Esophagus (tissue), 2 donors: ENCODE measurements around the gene ACTL10. TPM values are rescaled to one million over a fixed set of nuclear protein-coding genes. Genes with fewer than 3 reads are reported as not detected.

Experiments used
- H3K27ac ChIP-seq, 2 donors: one replicate each; pipeline ENCODE4 v1.5.1; 2013; ENCODE audit warnings: low read depth in 2 of 2, mild to moderate bottlenecking in 2 of 2, inconsistent platforms in 1 of 2, low read length in 1 of 2, moderate library complexity in 1 of 2
- H3K27me3 ChIP-seq, 2 donors: one replicate each; pipeline ENCODE4 v1.6.1; 2013; ENCODE audit warnings: low read length in 2 of 2, control low read depth in 1 of 2, mild to moderate bottlenecking in 1 of 2; ENCODE audit not compliant: insufficient read depth in 2 of 2, control insufficient read depth in 1 of 2
- H3K36me3 ChIP-seq, 2 donors: one replicate each; pipeline ENCODE4 v1.6.1; 2013; ENCODE audit warnings: low read length in 1 of 2; ENCODE audit not compliant: control insufficient read depth in 2 of 2, insufficient read depth in 2 of 2
- H3K4me1 ChIP-seq, 2 donors: one replicate each; pipeline ENCODE4 v1.6.1; 2013; ENCODE audit warnings: low read length in 1 of 2; ENCODE audit not compliant: control insufficient read depth in 2 of 2, insufficient read depth in 2 of 2
- H3K4me3 ChIP-seq, 2 donors: one replicate each; pipeline ENCODE4 v1.5.1; 2013; ENCODE audit warnings: low read length in 2 of 2, mild to moderate bottlenecking in 2 of 2, low read depth in 1 of 2, moderate library complexity in 1 of 2
- H3K9me3 ChIP-seq, 2 donors: one replicate each; pipeline ENCODE4 v1.6.1; 2013; ENCODE audit warnings: mild to moderate bottlenecking in 2 of 2, low read depth in 1 of 2, low read length in 1 of 2, moderate library complexity in 1 of 2; ENCODE audit not compliant: control insufficient read depth in 2 of 2, insufficient read depth in 1 of 2
- WGBS, 2 donors: extraction: QIAGEN DNeasy Blood & Tissue Kit; methylation state at CpG; one replicate each; pipeline ENCODE4 v1.1.7; 2013; 5-methylcytosine and 5-hydroxymethylcytosine counted together
- polyA plus RNA-seq, 2 donors: library from polyadenylated mRNA; stranded (reverse); fragments of 200-250 nt; gene quantifications; one replicate each; pipeline ENCODE4 v1.2.3, GENCODE V29; 2013
- donor health status: healthy with polysubstance abuse.
- donor health status: Bipolar disorder and iron deficiency.

The ACTL10 gene
- polyA plus RNA-seq, 2 donors = 1.4 to 2.8 TPM

DNA sequence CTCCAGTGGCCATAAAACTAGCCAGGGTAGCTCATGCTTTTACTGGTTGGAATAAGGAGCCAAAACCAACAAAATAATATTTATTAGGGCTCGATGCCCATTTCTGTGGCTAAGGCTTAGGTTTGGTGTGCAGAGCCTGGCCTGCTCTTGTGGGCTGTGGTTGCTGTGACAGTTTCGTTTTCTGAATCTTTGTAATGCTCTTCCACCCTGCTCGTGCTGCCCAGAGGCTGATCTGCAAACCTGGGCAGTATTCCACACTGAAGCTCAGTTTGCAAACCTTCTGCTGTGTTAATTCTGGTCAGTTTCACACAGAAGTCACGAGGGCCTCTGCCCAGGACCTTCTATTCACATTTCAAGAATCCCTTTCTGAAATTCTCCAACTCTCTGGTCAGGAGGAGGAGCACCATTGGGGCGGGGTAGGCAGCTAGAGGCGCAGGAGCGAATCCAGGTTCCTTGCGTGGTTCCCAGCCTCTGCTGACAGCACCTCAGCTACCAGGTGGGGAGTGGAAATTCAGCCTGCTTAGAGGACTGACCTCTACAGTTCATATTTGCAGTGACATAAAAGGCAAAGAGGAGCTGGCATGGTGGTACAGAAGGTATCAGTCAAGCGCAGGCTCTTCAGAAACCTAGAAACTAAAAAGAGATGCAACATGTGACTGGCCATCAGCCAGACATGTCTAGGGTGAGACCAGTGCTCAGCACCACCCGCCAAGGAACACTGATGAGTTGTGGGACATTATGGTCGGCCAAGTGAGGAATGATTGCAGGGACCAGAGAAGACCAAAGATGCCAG, 18.9 kb upstream of the ACTL10 start:
- 48 to 52% methylated on average over 11 of the region's 11 CpGs for WGBS, 2 donors
- H3K27me3 ChIP-seq = no peaks in the 10 kb centered on the region
- peak overlapping the region; percentile 87 to 90 for H3K27ac ChIP-seq
- no peaks in the 10 kb centered on the region for H3K9me3 ChIP-seq
- H3K4me1 ChIP-seq = peaks cover 17 to 29% of the 10 kb centered on the region in 2 donors
- H3K36me3 ChIP-seq = peaks cover 0 to 10% of the 10 kb centered on the region in 2 donors
- H3K4me3 ChIP-seq = no peak overlapping the region

DNA sequence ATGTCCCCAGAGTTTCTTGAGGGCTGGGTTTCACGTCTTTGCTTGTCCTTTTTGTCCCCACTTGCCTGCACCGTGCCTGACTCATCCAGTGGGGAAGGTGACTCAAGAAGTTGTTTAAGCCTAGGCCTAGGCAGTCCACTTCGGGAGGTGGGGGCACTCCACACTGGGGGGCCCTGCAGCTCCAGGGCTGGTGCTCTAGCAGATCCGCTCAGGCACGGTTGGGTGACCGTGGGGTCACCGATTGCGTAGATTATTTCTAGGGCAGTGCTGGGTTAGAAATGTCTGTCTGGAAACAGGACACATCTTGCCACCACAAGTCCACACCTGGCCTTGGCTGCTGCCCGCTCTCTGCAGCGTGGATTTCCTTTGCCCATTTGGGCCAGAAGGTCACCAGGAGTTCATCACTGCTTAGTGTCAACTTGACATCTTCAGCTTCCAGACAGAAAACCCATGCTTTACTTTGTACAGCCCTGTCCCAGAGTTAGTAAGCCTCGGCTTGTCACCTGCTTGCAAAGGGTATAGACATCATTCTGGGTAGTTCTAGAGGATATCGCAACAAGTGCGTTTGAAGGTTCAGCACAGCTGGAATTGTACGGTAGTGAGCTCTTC, 18.2 kb upstream of the ACTL10 start:
- H3K9me3 ChIP-seq = no peaks in the 10 kb centered on the region
- H3K4me1 ChIP-seq = peaks cover 21 to 31% of the 10 kb centered on the region in 2 donors
- H3K36me3 ChIP-seq = peaks cover 0 to 10% of the 10 kb centered on the region in 2 donors
- no peak overlapping the region for H3K4me3 ChIP-seq
- H3K27ac ChIP-seq = peak overlapping the region; percentile 87 to 90
- WGBS, 2 donors = 55 to 72% methylated on average over 14 of the region's 14 CpGs
- no peaks in the 10 kb centered on the region for H3K27me3 ChIP-seq

DNA sequence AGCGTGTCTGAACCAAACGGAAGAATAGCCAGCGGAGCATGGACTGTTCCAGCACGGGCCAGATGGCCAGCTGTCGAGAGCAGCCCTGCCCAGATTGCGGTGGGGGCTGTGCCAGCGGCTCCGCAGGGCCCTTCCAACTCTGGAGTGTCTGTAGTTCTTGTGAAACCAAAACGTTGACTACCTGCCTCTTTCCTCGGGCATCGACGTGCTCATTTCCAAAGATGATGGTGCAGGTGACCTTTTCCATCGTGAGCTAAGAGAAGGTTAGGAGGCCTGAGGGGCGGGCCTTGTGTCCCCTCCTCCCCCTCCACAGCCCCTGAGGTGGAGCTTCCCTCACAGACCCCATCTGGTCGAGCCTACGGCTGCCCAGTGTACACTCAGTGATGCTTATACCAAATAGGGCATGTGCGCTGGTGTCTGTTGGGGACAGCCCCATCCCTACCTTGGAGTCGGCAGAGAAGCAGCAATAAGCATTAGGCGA, 17.5 kb upstream of the ACTL10 start:
- H3K4me3 ChIP-seq = no peak overlapping the region
- H3K27ac ChIP-seq = peak overlapping the region; percentile 62 to 90
- H3K9me3 ChIP-seq = no peaks in the 10 kb centered on the region
- H3K4me1 ChIP-seq = peaks cover 22 to 38% of the 10 kb centered on the region in 2 donors
- no peaks in the 10 kb centered on the region for H3K27me3 ChIP-seq
- peaks cover 0 to 8% of the 10 kb centered on the region in 2 donors for H3K36me3 ChIP-seq
- WGBS, 2 donors = 49 to 63% methylated on average over 19 of the region's 19 CpGs

DNA sequence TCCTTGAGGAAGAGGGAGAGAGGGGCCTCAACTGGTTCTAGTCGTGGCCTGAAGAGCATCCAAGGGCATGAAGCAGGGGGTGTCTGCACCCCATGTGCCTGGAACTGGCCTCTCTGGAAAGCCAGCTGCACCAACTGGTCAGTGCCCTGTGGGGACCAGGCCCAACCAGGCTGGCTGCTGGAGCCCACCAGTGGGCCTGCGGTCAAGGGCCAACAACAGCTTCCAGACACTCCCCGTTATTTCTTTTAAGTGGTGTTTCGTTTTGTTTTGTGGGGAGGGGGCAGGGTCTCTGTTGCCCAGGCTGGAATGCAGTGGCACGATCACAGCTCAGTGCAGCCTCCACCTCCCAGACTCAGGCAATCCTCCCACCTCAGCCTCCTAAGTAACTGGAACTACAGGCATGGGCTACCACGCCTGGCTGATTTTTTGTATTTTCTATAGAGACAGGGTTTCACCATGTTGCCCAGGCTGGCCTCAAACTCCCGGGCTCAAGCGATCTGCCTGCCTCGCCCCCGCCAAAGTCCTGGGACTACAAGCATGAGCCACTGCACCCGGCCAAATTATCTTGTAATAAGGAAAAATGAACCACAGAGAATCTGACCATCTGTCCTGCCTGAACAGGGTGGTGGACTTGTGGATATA, 16.5 kb upstream of the ACTL10 start:
- peaks cover 22 to 47% of the 10 kb centered on the region in 2 donors for H3K4me1 ChIP-seq

DNA sequence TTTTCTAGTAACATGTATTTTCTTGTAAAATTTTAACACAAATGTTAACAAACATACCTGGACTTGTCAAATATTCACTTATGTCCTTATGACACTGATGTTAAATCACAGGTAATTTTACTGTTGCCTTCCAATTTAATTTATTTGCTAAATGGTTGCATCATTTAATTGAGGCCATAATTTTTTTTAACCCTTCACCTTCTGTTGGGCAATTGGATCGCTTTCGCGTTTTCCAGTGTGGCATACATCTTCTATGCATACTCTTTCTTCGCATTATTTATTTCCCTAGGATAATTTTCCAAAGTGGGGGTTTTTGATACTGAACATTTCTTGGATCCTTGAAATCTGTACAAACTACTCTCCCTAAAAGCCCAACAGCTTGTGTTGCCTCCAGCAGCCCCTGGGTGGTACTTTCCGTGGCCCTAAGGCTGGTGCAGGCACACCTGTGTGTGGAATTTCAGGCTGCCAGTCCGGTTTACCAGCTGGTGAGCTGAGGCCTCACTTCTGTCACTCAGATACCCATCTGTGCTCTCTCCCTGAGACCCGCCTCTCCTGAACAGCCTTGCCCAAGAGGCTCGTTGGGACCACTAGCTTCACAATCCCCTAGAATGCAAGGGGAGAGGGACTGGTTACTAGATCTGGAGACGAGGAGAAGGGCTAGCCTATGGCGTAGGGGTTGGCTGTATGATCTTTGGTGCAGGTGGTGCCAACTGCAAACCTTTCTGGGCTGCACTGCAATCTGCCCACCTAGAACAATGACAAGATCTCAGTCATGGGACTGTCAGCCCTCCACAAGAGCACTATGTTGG, 15.8 kb upstream of the ACTL10 start:
- Histone ChIP-seq H3K4me1 (peaks cover 22 to 47% of the 10 kb centered on the region in 2 donors), H3K4me3 (no peak overlapping the region)

More for the DNA sequence above, 16.5 kb upstream of the ACTL10 start:
- Histone ChIP-seq H3K36me3 (no peaks in the 10 kb centered on the region), H3K4me3 (no peak overlapping the region), H3K27ac (peak overlapping the region in 1 of 2 donors; percentile 8), H3K27me3 (no peaks in the 10 kb centered on the region), H3K9me3 (no peaks in the 10 kb centered on the region)
- WGBS, 2 donors = 69 to 73% methylated on average over 11 of the region's 11 CpGs

DNA sequence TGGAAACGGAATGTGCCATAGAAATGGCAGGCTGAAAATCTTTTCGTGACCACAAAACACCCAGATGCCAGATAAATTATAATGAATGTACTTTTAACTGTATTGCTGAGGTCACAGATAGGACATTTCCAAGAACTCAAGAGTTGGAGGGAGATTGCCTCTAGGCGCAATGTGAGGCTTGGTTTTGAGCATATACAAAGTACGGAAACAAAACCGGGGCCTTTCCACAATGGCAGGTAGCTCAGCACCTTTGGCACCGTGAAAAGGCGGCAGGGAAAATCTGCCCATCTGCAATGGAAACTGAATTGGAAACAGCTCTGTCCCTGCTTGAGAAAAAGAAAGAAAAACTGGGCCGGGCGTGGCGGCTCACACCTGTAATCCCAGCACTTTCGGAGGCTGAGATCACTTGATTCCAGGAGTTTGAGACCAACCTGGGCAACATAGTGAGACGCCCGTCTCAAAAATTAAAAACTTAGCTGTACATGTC, 15.1 kb upstream of the ACTL10 start:
- H3K4me3 ChIP-seq = no peak overlapping the region
- H3K27ac ChIP-seq = peak overlapping the region; percentile 63 to 89
- no peaks in the 10 kb centered on the region for H3K9me3 ChIP-seq
- H3K4me1 ChIP-seq = peaks cover 20 to 47% of the 10 kb centered on the region in 2 donors
- H3K27me3 ChIP-seq = no peaks in the 10 kb centered on the region
- no peaks in the 10 kb centered on the region for H3K36me3 ChIP-seq
- WGBS, 2 donors = 47 to 49% methylated on average over 13 of the region's 13 CpGs

More for the DNA sequence above, 15.8 kb upstream of the ACTL10 start:
- Histone ChIP-seq H3K27ac (peak overlapping the region; percentile 63 to 89), H3K36me3 (no peaks in the 10 kb centered on the region), H3K9me3 (no peaks in the 10 kb centered on the region), H3K27me3 (no peaks in the 10 kb centered on the region)
- WGBS, 2 donors = 59 to 60% methylated on average over 10 of the region's 10 CpGs

DNA sequence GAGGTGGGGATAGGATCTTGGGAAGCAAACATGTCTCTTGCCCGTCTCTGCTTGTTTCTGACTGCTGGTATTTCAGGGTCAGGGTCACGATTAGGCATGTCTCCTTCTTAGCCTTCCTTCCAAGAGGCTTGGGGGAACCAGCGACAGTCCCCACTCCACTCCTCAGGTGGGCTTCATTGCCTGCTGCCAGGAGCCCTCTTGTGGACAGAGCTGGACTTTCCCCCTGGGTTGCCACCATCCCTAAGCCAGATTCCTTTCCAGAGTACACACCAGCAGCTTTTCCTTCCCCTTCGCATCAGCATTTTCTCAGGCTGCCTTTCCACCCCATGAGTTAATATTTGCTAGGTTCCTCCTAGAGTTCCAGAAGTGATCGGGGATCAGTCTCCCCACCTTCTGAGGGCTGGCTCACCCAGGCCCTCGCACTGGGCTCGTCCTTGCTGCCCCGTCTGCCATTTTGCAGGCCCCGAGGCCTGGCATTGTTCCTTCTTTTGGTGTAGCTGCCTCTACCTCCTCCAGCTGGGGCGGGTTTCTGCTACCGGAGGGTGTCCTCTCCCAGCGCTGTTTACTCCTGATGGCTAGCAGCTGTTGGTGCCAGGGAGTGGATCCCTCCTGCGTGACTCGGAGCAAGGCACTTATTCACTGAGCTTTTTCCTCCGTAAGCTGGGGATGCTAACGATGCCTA, 13.4 kb upstream of the ACTL10 start:
- Histone ChIP-seq H3K27ac (peak overlapping the region; percentile 50 to 68), H3K9me3 (no peaks in the 10 kb centered on the region), H3K27me3 (no peaks in the 10 kb centered on the region), H3K36me3 (peaks cover 0 to 4% of the 10 kb centered on the region in 2 donors), H3K4me3 (no peak overlapping the region), H3K4me1 (peaks cover 18 to 37% of the 10 kb centered on the region in 2 donors)
- 31 to 38% methylated on average over 16 of the region's 16 CpGs for WGBS, 2 donors

DNA sequence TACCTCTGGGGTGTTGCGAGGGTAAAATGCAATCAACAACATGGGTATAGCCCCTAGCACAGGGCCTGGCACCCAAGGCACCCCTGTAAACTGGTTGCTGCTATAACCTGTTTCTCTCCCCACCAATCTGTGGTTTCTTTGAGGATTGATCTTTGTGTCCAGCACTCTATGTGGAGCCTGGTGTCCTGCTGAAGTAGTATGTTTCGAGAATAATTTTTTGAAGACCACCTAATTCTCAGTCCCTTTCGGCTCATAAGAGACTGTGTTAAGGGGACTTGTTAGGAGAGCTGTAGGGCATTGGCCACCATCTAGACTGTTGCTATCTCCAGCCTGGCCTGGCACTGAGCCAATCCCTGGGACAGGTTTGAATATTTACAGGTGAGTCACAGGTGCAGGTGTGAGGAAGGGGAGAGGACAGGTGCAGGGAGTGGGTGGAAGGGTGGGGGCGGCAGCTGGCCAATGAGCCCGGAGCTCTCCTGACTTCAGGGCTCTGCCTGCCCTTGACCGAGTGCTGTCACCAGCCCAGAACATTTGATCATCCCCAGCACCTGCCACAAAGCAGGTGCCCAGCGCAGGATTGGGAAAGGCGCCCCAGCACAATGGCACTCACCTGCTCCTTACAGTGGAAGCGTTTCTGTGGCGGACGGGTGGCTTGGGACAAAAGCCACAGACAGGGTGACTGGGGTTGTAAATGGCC, 12.7 kb upstream of the ACTL10 start:
- no peaks in the 10 kb centered on the region for H3K27me3 ChIP-seq
- no peak overlapping the region for H3K4me3 ChIP-seq
- peaks cover 15 to 32% of the 10 kb centered on the region in 2 donors for H3K4me1 ChIP-seq
- 60 to 61% methylated on average over 11 of the region's 11 CpGs for WGBS, 2 donors
- peaks cover 4 to 5% of the 10 kb centered on the region in 2 donors for H3K36me3 ChIP-seq
- no peaks in the 10 kb centered on the region for H3K9me3 ChIP-seq
- H3K27ac ChIP-seq = peak overlapping the region; percentile 50 to 68
